Spleen (tissue), 11 donors: Measurements from ENCODE around the gene BTBD16. TPM values are rescaled to one million over a fixed set of nuclear protein-coding genes. Genes with fewer than 3 reads are reported as not detected.

Experiments
- DNase-seq: peaks from one replicate; pipeline ENCODE4 v3.0.0-alpha.2; 2020
- H3K27ac ChIP-seq, 8 donors: fragments of 200-600 bp; sonication (generic) in 7 of 8; 1 replicate in 4 of 8; 2 replicates in 4 of 8; pipeline versions ENCODE4 v1.5.0 to v1.8.0; 2016 to 2021; ENCODE audit warnings: inconsistent platforms in 4 of 8, mild to moderate bottlenecking in 4 of 8, moderate library complexity in 1 of 8
- H3K27me3 ChIP-seq, 7 donors: fragments of 200-600 bp; sonication (generic) in 6 of 7; replicated peaks in 1 of 7; 1 replicate in 4 of 7; 2 replicates in 3 of 7; pipeline versions ENCODE4 v1.5.0 to v1.8.0; 2016 to 2021; ENCODE audit warnings: inconsistent platforms in 3 of 7, mild to moderate bottlenecking in 1 of 7
- H3K36me3 ChIP-seq, 6 donors: fragments of 200-600 bp; sonication (generic) in 5 of 6; 1 replicate in 4 of 6; 2 replicates in 2 of 6; pipeline versions ENCODE4 v1.5.0 to v1.8.0; 2016 to 2021; ENCODE audit warnings: inconsistent platforms in 2 of 6
- H3K4me1 ChIP-seq, 6 donors: fragments of 200-600 bp; sonication (generic) in 5 of 6; 1 replicate in 3 of 6; 2 replicates in 3 of 6; pipeline versions ENCODE4 v1.5.0 to v1.8.0; 2016 to 2021; ENCODE audit warnings: inconsistent platforms in 3 of 6
- H3K4me3 ChIP-seq, 8 donors: fragments of 200-600 bp; sonication (generic) in 7 of 8; 1 replicate in 4 of 8; 2 replicates in 4 of 8; pipeline versions ENCODE4 v1.5.0 to v1.8.0; 2016 to 2021; ENCODE audit warnings: inconsistent platforms in 4 of 8, mild to moderate bottlenecking in 4 of 8, moderate library complexity in 2 of 8
- H3K9me3 ChIP-seq, 8 donors: fragments of 200-600 bp; sonication (generic) in 7 of 8; 1 replicate in 4 of 8; 2 replicates in 4 of 8; pipeline versions ENCODE4 v1.5.0 to v1.8.0; 2016 to 2021; ENCODE audit warnings: inconsistent platforms in 4 of 8
- CTCF ChIP-seq, 11 experiments: fragments of 200-600 bp in 7 of 11; fragments of 450-650 bp in 4 of 11; sonication (generic) in 4 of 11; IDR thresholded peaks in 8 of 11; conservative IDR thresholded peaks in 3 of 11; 1 replicate in 7 of 11; 2 replicates in 4 of 11; pipeline versions ENCODE4 v1.4.0 to v1.8.0; 2016 to 2021; ENCODE audit warnings: antibody characterized with exemption in 11 of 11, inconsistent platforms in 4 of 11, mild to moderate bottlenecking in 1 of 11
- POLR2A ChIP-seq, 3 donors: fragments of 450-650 bp; IDR thresholded peaks; one replicate each; pipeline ENCODE4 v1.5.1; 2017; ENCODE audit warnings: antibody characterized with exemption in 3 of 3, mild to moderate bottlenecking in 1 of 3
- POLR2AphosphoS5 ChIP-seq, 3 donors: sonication (generic); formaldehyde crosslinking; IDR thresholded peaks; one replicate each; pipeline ENCODE4 v1.5.1; 2017; ENCODE audit warnings: antibody characterized with exemption in 3 of 3
- WGBS, 5 donors: extraction: QIAGEN DNeasy Blood & Tissue Kit in 3 of 5; methylation state at CpG; one replicate each; pipeline versions ENCODE4 v1.1.5 to v1.1.7; 2013 to 2018; 5-methylcytosine and 5-hydroxymethylcytosine counted together
- intact Hi-C: fragments of 100-400 bp; cut with DNase I; formaldehyde crosslinking; loops from one replicate; pipeline ENCODE4 v1.15.0; 2023; ENCODE audit warnings: low total_unique reads
- polyA plus RNA-seq, 3 donors: library from polyadenylated mRNA; stranded (reverse); fragments of 200-250 nt; gene quantifications; one replicate each; pipeline ENCODE4 v1.2.1, GENCODE V29; 2013
- total RNA-seq, 7 donors: library from RNA; depleted of rRNA in 3 of 7; stranded (reverse); fragments of >200 nt in 3 of 7; fragmentation: NEBNext Ultra II Directional in 4 of 7; extraction: Animal tissue kit (Norgen Biotek cat#: 25700) in 4 of 7; gene quantifications; one replicate each; pipeline versions ENCODE4 v1.1.0 to v1.2.1, GENCODE V29; 2016 to 2021
- donor health status: healthy with polysubstance abuse.
- donor health status: DM: no; HTN: no; CAD: no; lungs with moderate emphysema.
- donor health status: DM: no; HTN: no; CAD: no.
- donor health status: Bipolar disorder and iron deficiency.
- donor health status: healthy.
- donor health status: DM: no; HTN: no; CAD: no.
- donor health status: DM: yes; HTN: yes; CAD: no.

Gene BTBD16
- total and polyA plus RNA-seq, 10 donors: 0.04 to 0.10 TPM; not detected in 8

GRCh38 chr10:122237331-122237990 is 33.6 kb upstream of the BTBD16 start:
- Histone ChIP-seq H3K4me1 (no peaks in the 10 kb centered on the region), H3K27me3 (peaks cover 0 to 6% (median 0%) of the 10 kb centered on the region in 7 donors), H3K9me3 (no peaks in the 10 kb centered on the region), H3K27ac (no peak overlapping the region), H3K36me3 (peaks cover 0 to 19% (median 0%) of the 10 kb centered on the region in 6 donors), H3K4me3 (no peak overlapping the region)
- intact Hi-C loops: no loop called here
- TF ChIP-seq CTCF (IDR thresholded peaks at IDR 0.05 in 8 of 11, conservative IDR thresholded peaks at IDR 0.05 in 3 of 11): no peak
- no peak for TF ChIP-seq POLR2AphosphoS5 (IDR thresholded peaks at IDR 0.05)
- no peak for TF ChIP-seq POLR2A (IDR thresholded peaks at IDR 0.05)
- peak; percentile 28 for DNase-seq
- WGBS, 5 donors: 80 to 90% (median 82%) methylated on average over 17 of the region's 17 CpGs

GRCh38 chr10:122239578-122240257 is 31.4 kb upstream of the BTBD16 start:
- DNase-seq: peak; percentile 45
- WGBS, 5 donors: 83 to 89% (median 85%) methylated on average over 10 of the region's 10 CpGs

GRCh38 chr10:122240401-122240800 is 30.7 kb upstream of the BTBD16 start:
- intact Hi-C loops: no loop called here
- 77 to 95% (median 92%) methylated on average over 6 of the region's 6 CpGs for WGBS, 5 donors
- Histone ChIP-seq H3K27ac (no peak overlapping the region), H3K9me3 (no peaks in the 10 kb centered on the region), H3K4me1 (no peaks in the 10 kb centered on the region), H3K36me3 (peaks cover 0 to 19% (median 0%) of the 10 kb centered on the region in 6 donors), H3K4me3 (no peak overlapping the region), H3K27me3 (no peaks in the 10 kb centered on the region)
- peak; percentile 21 for DNase-seq
- TF ChIP-seq CTCF (IDR thresholded peaks at IDR 0.05 in 8 of 11, conservative IDR thresholded peaks at IDR 0.05 in 3 of 11): no peak
- no peak for TF ChIP-seq POLR2AphosphoS5 (IDR thresholded peaks at IDR 0.05)
- no peak for TF ChIP-seq POLR2A (IDR thresholded peaks at IDR 0.05)

More at GRCh38 chr10:122239578-122240257, 31.4 kb upstream of the BTBD16 start:
- no peak overlapping the region for H3K27ac ChIP-seq
- no peaks in the 10 kb centered on the region for H3K27me3 ChIP-seq
- peaks cover 0 to 19% (median 0%) of the 10 kb centered on the region in 6 donors for H3K36me3 ChIP-seq
- no peaks in the 10 kb centered on the region for H3K9me3 ChIP-seq
- H3K4me3 ChIP-seq: no peak overlapping the region
- no peaks in the 10 kb centered on the region for H3K4me1 ChIP-seq
- intact Hi-C loops: no loop called here
- TF ChIP-seq POLR2AphosphoS5 (IDR thresholded peaks at IDR 0.05): no peak
- no peak for TF ChIP-seq CTCF (IDR thresholded peaks at IDR 0.05 in 8 of 11, conservative IDR thresholded peaks at IDR 0.05 in 3 of 11)

DNA sequence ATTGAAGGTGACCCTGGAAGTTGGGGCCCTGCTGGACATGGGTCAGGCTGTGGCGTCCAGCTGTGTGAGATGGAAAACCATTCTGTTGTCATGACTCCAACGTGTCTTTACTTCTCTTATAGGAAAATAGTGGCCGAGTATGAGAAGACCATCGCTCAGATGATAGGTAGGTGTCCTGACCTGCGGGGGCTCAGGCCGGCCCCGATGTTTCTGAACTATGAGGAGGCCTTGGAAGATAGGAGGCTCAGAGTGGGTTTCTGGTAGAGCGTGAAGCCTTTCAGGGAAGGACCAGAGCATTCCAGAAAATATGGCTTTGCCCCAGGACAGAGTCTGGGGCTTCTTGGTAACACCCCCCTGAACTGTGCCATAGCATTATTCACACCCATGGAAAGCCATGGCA is 29.3 kb upstream of the BTBD16 start:
- Histone ChIP-seq H3K36me3 (peaks cover 0 to 19% (median 0%) of the 10 kb centered on the region in 6 donors), H3K27me3 (no peaks in the 10 kb centered on the region), H3K27ac (no peak overlapping the region), H3K4me3 (no peak overlapping the region), H3K9me3 (no peaks in the 10 kb centered on the region), H3K4me1 (no peaks in the 10 kb centered on the region)
- peak; percentile 46 for DNase-seq
- WGBS, 5 donors: 89 to 95% (median 91%) methylated on average over 8 of the region's 8 CpGs
- intact Hi-C loops: no loop called here
- no peak for TF ChIP-seq POLR2A (IDR thresholded peaks at IDR 0.05)
- TF ChIP-seq POLR2AphosphoS5 (IDR thresholded peaks at IDR 0.05): no peak
- TF ChIP-seq CTCF (IDR thresholded peaks at IDR 0.05 in 8 of 11, conservative IDR thresholded peaks at IDR 0.05 in 3 of 11): no peak
